Mesothelial cell of epicardium (in vitro differentiated cells): ENCODE measurements around the gene PSMC3IP. TPM values are rescaled to one million over a fixed set of nuclear protein-coding genes. Genes with fewer than 3 reads are reported as not detected.

Experiments
- DNase-seq, 2 experiments: peaks; one replicate each; pipeline ENCODE4 v3.0.0; 2021; ENCODE audit warnings: low spot score in 2 of 2; ENCODE audit not compliant: unreplicated experiment in 2 of 2
- H3K27ac Mint-ChIP-seq: 2 replicates; pipeline ENCODE4 v1.8.0; 2021; ENCODE audit warnings: mixed read lengths
- H3K27me3 Mint-ChIP-seq: 2 replicates; pipeline ENCODE4 v1.8.0; 2021; ENCODE audit warnings: low read depth, mixed read lengths
- H3K36me3 Mint-ChIP-seq: 2 replicates; pipeline ENCODE4 v1.8.0; 2021; ENCODE audit warnings: mixed read lengths
- H3K4me1 Mint-ChIP-seq: 2 replicates; pipeline ENCODE4 v1.8.0; 2021; ENCODE audit warnings: mixed read lengths
- H3K4me3 Mint-ChIP-seq: 2 replicates; pipeline ENCODE4 v1.8.0; 2021; ENCODE audit warnings: mild to moderate bottlenecking, moderate library complexity, mixed read lengths
- H3K9me3 Mint-ChIP-seq: 2 replicates; pipeline ENCODE4 v1.8.0; 2021; ENCODE audit warnings: mixed read lengths
- total RNA-seq: library from RNA; stranded (reverse); gene quantifications from 3 replicates; pipeline ENCODE4 v1.2.1, GENCODE V29; 2021
- TF ChIP-seq, protein P1 (sequence below): fragments of 200-600 bp; sonication (generic); IDR thresholded peaks from one replicate; pipeline ENCODE4 v1.5.0; 2021; ENCODE audit warnings: antibody characterized with exemption; ENCODE audit not compliant: unreplicated experiment

The PSMC3IP gene
- total RNA-seq, 1 donor from 2014 or later, result 9.8 TPM

DNA sequence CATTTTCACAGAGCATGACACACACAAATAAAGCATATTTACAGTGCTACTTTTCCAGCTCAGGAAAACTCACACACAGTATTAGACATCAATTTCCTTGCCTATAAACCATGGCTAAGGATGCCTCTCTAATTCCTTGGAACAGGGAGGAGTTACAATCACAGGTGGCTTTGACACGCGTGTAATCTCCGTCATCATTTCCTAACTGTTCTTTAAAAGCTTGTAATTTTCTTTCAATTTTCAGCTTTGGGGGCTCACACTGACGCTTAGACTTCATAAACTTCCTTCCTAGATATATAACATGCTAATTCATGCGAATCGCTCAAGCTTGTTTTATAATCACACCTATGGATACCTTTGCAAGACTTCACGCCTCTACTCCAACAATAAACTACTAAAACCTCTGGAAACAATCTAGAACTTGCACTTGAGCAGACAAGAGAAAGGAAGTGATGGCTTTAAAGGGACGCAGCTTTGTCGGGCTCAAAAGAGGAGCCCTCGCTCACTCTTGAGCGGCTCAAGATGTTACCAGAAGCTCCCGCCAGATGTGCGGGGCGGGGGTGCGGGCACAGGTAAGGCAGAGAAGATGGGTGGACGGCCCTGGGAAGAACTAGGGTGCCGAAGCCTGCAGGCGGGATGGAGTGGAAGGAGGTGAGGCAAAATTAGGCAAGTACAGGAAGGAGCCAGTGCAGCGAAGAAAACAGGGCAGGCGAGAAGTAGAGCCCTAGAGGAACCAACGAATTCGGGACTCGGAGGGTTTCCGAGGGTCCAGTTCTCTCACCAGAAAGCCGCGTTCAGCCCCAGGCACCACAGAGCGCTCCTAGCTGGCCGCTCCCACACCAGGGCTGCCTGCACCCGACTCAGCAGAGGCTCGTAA lies 31.0 kb upstream of the PSMC3IP start:
- Mint-ChIP-seq H3K9me3 (no peaks in the 10 kb centered on the region), H3K36me3 (peaks cover 9% of the 10 kb centered on the region), H3K4me1 (peaks cover 31% of the 10 kb centered on the region), H3K4me3 (peak overlapping the region; percentile 94), H3K27ac (peak overlapping the region; percentile 97), H3K27me3 (no peaks in the 10 kb centered on the region)
- TF ChIP-seq, protein P1, sequence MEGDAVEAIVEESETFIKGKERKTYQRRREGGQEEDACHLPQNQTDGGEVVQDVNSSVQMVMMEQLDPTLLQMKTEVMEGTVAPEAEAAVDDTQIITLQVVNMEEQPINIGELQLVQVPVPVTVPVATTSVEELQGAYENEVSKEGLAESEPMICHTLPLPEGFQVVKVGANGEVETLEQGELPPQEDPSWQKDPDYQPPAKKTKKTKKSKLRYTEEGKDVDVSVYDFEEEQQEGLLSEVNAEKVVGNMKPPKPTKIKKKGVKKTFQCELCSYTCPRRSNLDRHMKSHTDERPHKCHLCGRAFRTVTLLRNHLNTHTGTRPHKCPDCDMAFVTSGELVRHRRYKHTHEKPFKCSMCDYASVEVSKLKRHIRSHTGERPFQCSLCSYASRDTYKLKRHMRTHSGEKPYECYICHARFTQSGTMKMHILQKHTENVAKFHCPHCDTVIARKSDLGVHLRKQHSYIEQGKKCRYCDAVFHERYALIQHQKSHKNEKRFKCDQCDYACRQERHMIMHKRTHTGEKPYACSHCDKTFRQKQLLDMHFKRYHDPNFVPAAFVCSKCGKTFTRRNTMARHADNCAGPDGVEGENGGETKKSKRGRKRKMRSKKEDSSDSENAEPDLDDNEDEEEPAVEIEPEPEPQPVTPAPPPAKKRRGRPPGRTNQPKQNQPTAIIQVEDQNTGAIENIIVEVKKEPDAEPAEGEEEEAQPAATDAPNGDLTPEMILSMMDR, result no peak
- DNase-seq, result no peak

GRCh38 chr17:42607769-42608168 lies 30.2 kb upstream of the PSMC3IP start:
- Mint-ChIP-seq H3K4me3 (peak overlapping the region; percentile 94), H3K9me3 (no peaks in the 10 kb centered on the region), H3K4me1 (peaks cover 34% of the 10 kb centered on the region), H3K27me3 (no peaks in the 10 kb centered on the region), H3K36me3 (peaks cover 7% of the 10 kb centered on the region), H3K27ac (peak overlapping the region; percentile 97)
- DNase-seq, result no peak
- TF ChIP-seq, protein P1, result no peak

DNA sequence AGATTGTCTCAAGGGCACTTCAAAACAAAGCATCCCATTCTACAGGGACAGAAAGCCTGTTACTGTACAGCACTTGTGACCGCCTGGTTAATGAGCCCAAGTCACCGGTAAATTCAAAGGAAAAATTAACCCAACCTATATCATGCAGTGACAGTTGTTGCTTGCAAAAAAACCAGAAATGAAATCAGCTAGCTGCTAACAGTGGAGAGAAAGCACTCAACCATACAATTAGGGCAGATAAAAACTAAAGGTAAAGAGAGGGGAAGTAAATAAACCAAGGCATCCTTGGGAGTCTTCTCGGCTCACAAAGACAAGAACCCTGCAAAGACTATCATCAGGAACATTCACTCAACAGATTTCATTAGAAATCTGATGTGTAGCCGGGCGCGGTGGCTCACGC lies 25.8 kb upstream of the PSMC3IP start:
- Mint-ChIP-seq H3K36me3 (peaks cover 2% of the 10 kb centered on the region), H3K4me1 (peaks cover 36% of the 10 kb centered on the region), H3K27me3 (no peaks in the 10 kb centered on the region), H3K4me3 (no peak overlapping the region), H3K27ac (peak overlapping the region; percentile 66), H3K9me3 (no peaks in the 10 kb centered on the region)
- DNase-seq, result no peak
- TF ChIP-seq, protein P1, result no peak

DNA sequence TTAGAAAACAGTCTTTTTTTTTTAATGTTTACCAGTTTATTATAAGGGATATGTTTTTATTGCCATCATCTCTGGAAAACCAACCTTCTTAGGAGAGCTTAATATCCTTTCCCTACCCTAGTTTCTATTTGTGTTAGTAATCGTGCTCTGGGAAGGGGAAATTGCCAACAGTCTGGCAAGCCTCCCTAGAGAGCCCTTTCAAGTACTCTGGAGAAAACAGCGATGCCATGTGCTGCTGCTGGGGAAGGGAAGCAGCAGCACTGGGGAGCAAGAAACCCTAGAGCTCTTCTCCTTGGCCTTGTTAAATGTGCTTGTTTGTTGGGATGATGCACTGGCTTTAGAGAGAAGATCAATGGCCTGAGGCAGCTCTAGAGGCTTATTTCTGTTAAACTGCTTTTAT lies 21.4 kb upstream of the PSMC3IP start:
- Mint-ChIP-seq H3K27ac (peak overlapping the region; percentile 68), H3K36me3 (peaks cover 3% of the 10 kb centered on the region), H3K4me3 (no peak overlapping the region), H3K9me3 (no peaks in the 10 kb centered on the region), H3K4me1 (peaks cover 21% of the 10 kb centered on the region), H3K27me3 (no peaks in the 10 kb centered on the region)
- TF ChIP-seq, protein P1, result no peak
- DNase-seq, result no peak

- peaks cover 19% of the 10 kb centered on the region for H3K4me1 Mint-ChIP-seq
- TF ChIP-seq, protein P1, result no peak
- no peak overlapping the region for H3K4me3 Mint-ChIP-seq
- peaks cover 3% of the 10 kb centered on the region for H3K36me3 Mint-ChIP-seq
- peak overlapping the region; percentile 15 for H3K27ac Mint-ChIP-seq
- DNase-seq, result no peak
- no peaks in the 10 kb centered on the region for H3K27me3 Mint-ChIP-seq
- H3K9me3 Mint-ChIP-seq, result no peaks in the 10 kb centered on the region
Measured at GRCh38 chr17:42596386-42596785, 18.9 kb upstream of the PSMC3IP start.
